OCI-LY3 (cell line): ENCODE measurements around the gene UBR1.

ENCODE experiments used
- H2AFZ ChIP-seq: fragments of 200-600, 300-600 bp; shearing (Covaris generic); 2 replicates; pipeline ENCODE4 v1.6.0; 2014; ENCODE audit warnings: antibody characterized with exemption, low read depth, low read length
- H3K27ac ChIP-seq: fragments of 200-600, 300-600 bp; sonication (generic); 2 replicates; pipeline ENCODE4 v1.5.1; 2014; ENCODE audit warnings: mild to moderate bottlenecking, low read length, moderate library complexity, mixed read lengths
- H3K27me3 ChIP-seq: fragments of 200-600, 300-600 bp; sonication (generic); 2 replicates; pipeline ENCODE4 v1.6.1; 2014; ENCODE audit warnings: low read depth, low read length, mixed read lengths
- H3K36me3 ChIP-seq: fragments of 200-600, 300-600 bp; sonication (generic); replicated peaks from 2 replicates; pipeline ENCODE3; 2014; ENCODE audit warnings: low read depth, low read length, mixed read lengths
- H3K4me1 ChIP-seq: fragments of 300-600, 200-600 bp; sonication (generic); 2 replicates; pipeline ENCODE4 v1.6.1; 2014; ENCODE audit warnings: low read length, mixed read lengths
- H3K4me2 ChIP-seq: fragments of 200-600, 300-600 bp; sonication (generic); 2 replicates; pipeline ENCODE4 v1.6.1; 2014; ENCODE audit warnings: low read length, mixed read lengths
- H3K4me3 ChIP-seq: fragments of 300-600, 200-600 bp; sonication (generic); 2 replicates; pipeline ENCODE4 v1.5.1; 2014; ENCODE audit warnings: antibody characterized with exemption, mild to moderate bottlenecking, low read length, moderate library complexity
- H3K79me2 ChIP-seq: fragments of 300-600, 200-600 bp; shearing (Covaris generic); 2 replicates; pipeline ENCODE4 v1.6.1; 2014; ENCODE audit warnings: mild to moderate bottlenecking, low read length, mixed read lengths
- H3K9ac ChIP-seq: fragments of 300-600, 200-600 bp; shearing (Covaris generic); 2 replicates; pipeline ENCODE4 v1.6.0; 2014; ENCODE audit warnings: mild to moderate bottlenecking, low read length, moderate library complexity
- H3K9me3 ChIP-seq: fragments of 200-600, 300-600 bp; shearing (Covaris generic); 2 replicates; pipeline ENCODE4 v1.6.1; 2014; ENCODE audit warnings: low read length, mixed read lengths; ENCODE audit not compliant: insufficient read depth
- H4K20me1 ChIP-seq: fragments of 200-600, 300-600 bp; sonication (generic); 2 replicates; pipeline ENCODE4 v1.6.1; 2016; ENCODE audit warnings: low read length, mixed read lengths; ENCODE audit not compliant: insufficient read depth
- CTCF ChIP-seq: fragments of 200-600, 300-600 bp; sonication (generic); IDR thresholded peaks from 2 replicates; pipeline ENCODE4 v1.5.1; 2014; ENCODE audit warnings: antibody characterized with exemption, low read length, low read depth
- EZH2phosphoT487 ChIP-seq: fragments of 200-600 bp; shearing (Covaris generic); IDR thresholded peaks from 2 replicates; pipeline ENCODE4 v1.6.1; 2018; ENCODE audit warnings: antibody characterized with exemption, mixed run types, low read depth

The UBR1 gene

GRCh38 chr15:42940527-42940926, 165.3 kb downstream of the UBR1 start:
- Histone ChIP-seq H3K4me3 (no peak overlapping the region), H3K4me2 (no peak overlapping the region), H3K27me3 (no peaks in the 10 kb centered on the region), H4K20me1 (no peaks in the 10 kb centered on the region), H3K9ac (no peak overlapping the region), H2AFZ (no peak overlapping the region), H3K4me1 (no peaks in the 10 kb centered on the region), H3K9me3 (no peaks in the 10 kb centered on the region), H3K27ac (no peak overlapping the region), H3K79me2 (no peaks in the 10 kb centered on the region), H3K36me3 (peaks cover 6% of the 10 kb centered on the region)
- TF ChIP-seq EZH2phosphoT487 = no peak
- TF ChIP-seq CTCF = no peak

- no peak overlapping the region for H3K9ac ChIP-seq
- H3K79me2 ChIP-seq = no peaks in the 10 kb centered on the region
- H4K20me1 ChIP-seq = no peaks in the 10 kb centered on the region
- no peak overlapping the region for H2AFZ ChIP-seq
- H3K27me3 ChIP-seq = no peaks in the 10 kb centered on the region
- H3K36me3 ChIP-seq = peaks cover 6% of the 10 kb centered on the region
- H3K4me2 ChIP-seq = no peak overlapping the region
- no peak overlapping the region for H3K27ac ChIP-seq
- TF ChIP-seq CTCF = no peak
- TF ChIP-seq EZH2phosphoT487 = no peak
- H3K4me1 ChIP-seq = no peaks in the 10 kb centered on the region
- no peak overlapping the region for H3K4me3 ChIP-seq
- no peaks in the 10 kb centered on the region for H3K9me3 ChIP-seq
These were observed 166.0 kb downstream of the UBR1 start for GRCh38 chr15:42939841-42940240.

- H3K79me2 ChIP-seq = no peaks in the 10 kb centered on the region
- no peaks in the 10 kb centered on the region for H4K20me1 ChIP-seq
- H3K9ac ChIP-seq = no peak overlapping the region
- H3K27me3 ChIP-seq = no peaks in the 10 kb centered on the region
- H2AFZ ChIP-seq = no peak overlapping the region
- H3K4me1 ChIP-seq = no peaks in the 10 kb centered on the region
- no peak overlapping the region for H3K4me2 ChIP-seq
- no peaks in the 10 kb centered on the region for H3K9me3 ChIP-seq
- no peaks in the 10 kb centered on the region for H3K36me3 ChIP-seq
- no peak for TF ChIP-seq CTCF
- no peak for TF ChIP-seq EZH2phosphoT487
- H3K27ac ChIP-seq = no peak overlapping the region
- H3K4me3 ChIP-seq = no peak overlapping the region
These were observed 168.7 kb downstream of the UBR1 start for GRCh38 chr15:42937143-42937542.

GRCh38 chr15:42933886-42934667, 171.8 kb downstream of the UBR1 start:
- Histone ChIP-seq H3K27me3 (no peaks in the 10 kb centered on the region), H2AFZ (no peak overlapping the region), H4K20me1 (no peaks in the 10 kb centered on the region), H3K4me1 (no peaks in the 10 kb centered on the region), H3K36me3 (no peaks in the 10 kb centered on the region), H3K79me2 (no peaks in the 10 kb centered on the region), H3K4me2 (no peak overlapping the region), H3K27ac (no peak overlapping the region), H3K9ac (no peak overlapping the region), H3K9me3 (no peaks in the 10 kb centered on the region), H3K4me3 (no peak overlapping the region)
- TF ChIP-seq EZH2phosphoT487 = no peak
